PFSK-1 (cell line): Measurements from ENCODE around the gene TNIP2.

Experiments used
- POLR2AphosphoS5 ChIP-seq: IDR thresholded peaks from 2 replicates; pipeline ENCODE4 v1.6.1; 2012; ENCODE audit warnings: low read depth, mild to moderate bottlenecking, control low read depth, low read length, moderate library complexity
- SIN3A ChIP-seq: IDR thresholded peaks from 2 replicates; pipeline ENCODE4 v1.6.1; 2012; ENCODE audit warnings: mild to moderate bottlenecking, low read length, moderate library complexity, borderline replicate concordance; ENCODE audit not compliant: insufficient read depth
- TAF1 ChIP-seq: IDR thresholded peaks from 2 replicates; pipeline ENCODE4 v1.6.1; 2012; ENCODE audit warnings: low read length, control low read depth, borderline replicate concordance; ENCODE audit not compliant: insufficient read depth

DNA sequence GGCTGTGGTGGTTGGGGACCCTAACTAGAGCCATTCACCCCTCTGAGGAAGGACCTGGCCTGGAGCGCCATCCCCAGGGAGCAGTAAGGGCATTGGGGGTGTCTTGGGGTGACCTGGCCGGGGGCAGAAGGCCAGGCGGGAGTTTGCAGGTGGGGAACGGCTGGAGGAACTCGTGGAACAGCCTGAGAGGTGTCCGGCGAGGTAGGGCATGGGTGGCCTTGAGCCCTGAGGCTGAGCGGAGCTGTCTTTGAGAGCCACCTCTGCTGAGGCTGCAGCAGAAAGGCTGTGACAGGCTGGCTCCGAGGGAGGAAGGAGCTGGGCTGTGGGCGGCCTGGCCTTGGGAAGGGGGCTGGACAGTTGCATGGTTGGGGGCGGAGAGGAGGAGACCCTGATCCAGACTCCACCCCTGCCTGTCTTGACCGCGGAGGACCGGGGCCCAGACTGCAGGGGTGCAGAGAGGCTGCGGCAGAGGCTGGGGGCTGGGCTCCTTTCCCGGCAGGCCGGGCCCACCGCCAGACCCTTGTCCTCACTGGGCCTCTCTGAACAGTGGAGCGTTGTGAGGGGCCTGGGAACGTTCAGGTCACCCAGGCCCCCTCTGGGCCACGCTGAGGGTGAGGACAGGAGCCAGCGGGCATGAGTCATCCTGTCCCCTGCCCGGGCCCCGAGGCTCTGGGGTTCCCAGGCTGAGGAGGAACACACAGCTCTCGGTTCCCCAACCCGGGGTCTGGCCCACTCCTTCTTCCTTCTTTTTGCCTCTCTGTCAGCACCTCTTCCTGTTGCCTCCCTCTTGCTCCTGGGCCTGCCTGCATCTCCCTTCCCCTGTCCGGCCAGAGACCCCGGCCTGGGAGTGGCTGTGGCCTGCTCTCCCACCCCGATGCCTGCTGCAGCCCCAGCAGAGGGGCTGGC lies 44.8 kb upstream of the TNIP2 start:
- TF ChIP-seq POLR2AphosphoS5 (no peak), TAF1 (no peak), SIN3A (no peak)
